Measurements from ENCODE around the gene MCF2L. TPM values are rescaled to one million over a fixed set of nuclear protein-coding genes. Genes with fewer than 3 reads are reported as not detected.

Gene MCF2L
- total RNA-seq, 2 experiments from 2014 or later = 1.6 to 2.8 TPM

DNA sequence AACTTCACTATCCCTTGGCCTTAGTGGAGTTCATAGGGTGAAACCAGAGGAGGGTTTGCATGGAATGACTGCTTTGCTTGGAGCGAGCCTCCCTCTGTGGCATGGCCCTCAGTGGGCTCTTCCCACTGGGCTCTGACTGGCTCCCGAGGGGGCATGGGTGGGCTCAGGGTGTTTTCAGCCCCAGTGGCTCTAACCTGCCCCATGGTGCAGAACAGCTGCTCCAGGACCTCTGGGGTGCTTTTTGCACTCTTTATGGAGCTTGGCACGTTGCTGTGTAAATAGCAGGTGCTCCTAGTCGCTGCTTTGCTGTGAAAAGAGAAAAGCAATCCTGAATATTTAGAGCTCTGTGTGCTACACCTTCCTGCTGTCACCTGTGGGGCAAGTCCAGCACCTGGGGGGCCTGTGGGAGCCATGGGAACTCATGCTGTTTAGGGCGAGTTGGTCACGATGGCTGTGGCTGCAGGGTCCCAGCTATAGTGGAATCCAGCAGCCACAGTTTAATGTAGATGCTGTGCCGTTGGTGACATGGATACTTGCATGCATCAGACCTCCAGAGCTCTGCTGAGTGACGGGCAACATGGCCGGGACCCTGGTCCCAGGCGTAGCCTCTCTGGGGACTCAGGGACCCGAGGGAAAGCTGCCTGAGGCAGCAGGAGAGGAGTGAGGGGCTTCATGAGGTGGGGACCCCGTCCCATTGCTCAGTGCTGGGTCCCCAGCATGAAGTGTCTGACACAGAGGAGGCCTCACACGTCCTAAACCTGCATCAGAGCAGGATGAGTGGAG is 14.3 kb upstream of the MCF2L start:
- DNase-seq (no peak), ATAC-seq (no peak)
- no peak overlapping the region for H3K4me3 Mint-ChIP-seq
- no peaks in the 10 kb centered on the region for H3K4me1 Mint-ChIP-seq
- CTCF ChIA-PET = no interaction called here
- no peaks in the 10 kb centered on the region for H3K9me3 Mint-ChIP-seq (ENCODE audit: low read depth)
- no peak overlapping the region for H3K27ac Mint-ChIP-seq
- no peaks in the 10 kb centered on the region for H3K36me3 Mint-ChIP-seq
- peaks cover 20% of the 10 kb centered on the region for H3K27me3 Mint-ChIP-seq

DNA sequence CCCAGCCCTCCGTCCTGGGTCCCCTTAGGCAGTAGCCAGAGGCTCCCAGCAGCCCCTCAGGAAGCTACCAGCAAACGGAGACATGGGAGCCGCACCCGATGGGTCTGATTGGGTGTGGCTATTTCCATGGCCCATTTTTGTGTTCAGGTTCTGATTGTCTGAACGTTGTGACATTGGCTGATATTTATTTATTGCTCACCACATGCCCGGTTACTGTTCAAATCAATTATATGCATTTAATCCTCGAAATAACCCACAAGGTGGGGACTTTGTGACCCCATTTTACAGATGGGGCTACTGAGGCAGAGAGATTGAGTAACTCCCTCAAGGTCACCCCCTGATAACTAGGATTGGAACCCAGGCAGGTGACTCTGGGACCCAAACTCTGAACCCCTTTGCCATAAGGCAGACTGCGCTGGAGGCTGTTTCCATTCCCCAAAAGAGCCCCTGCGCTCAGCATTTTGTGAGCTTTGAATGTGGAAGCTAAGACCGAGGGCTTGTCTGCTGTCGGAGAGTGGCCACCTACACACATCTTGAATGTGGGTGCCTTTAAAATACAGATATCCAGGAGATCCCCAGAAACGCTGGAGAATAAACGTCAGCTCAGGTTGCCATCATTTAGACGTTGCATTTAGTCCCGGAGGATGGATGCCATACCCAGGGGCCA is 13.6 kb upstream of the MCF2L start:
- DNase-seq (no peak), ATAC-seq (no peak)
- Mint-ChIP-seq H3K4me3 (no peak overlapping the region), H3K36me3 (no peaks in the 10 kb centered on the region), H3K9me3 (ENCODE audit: low read depth) (no peaks in the 10 kb centered on the region), H3K27ac (no peak overlapping the region), H3K4me1 (no peaks in the 10 kb centered on the region), H3K27me3 (peaks cover 14% of the 10 kb centered on the region)
- CTCF ChIA-PET = no interaction called here

DNA sequence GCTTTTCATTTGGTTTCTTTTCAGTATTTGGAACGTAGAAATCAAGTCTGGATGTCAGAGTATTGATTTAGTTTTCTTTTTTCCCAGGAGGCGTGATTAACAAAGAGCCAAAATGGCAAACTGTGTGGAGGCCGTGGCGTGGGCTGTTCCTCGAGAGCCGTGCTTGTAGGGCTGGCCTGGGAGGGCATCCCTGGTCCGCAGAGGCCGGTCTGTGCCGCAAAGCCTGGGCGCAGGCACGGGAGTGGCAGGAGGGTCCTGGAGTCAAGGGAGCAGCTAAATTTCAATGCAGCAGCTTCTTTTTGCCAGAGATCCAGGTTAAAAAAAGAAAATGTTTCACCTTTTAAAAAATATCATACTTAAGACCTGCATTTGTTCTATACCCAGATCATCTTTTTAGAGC is 13.1 kb upstream of the MCF2L start:
- no peaks in the 10 kb centered on the region for H3K9me3 Mint-ChIP-seq (ENCODE audit: low read depth)
- peaks cover 10% of the 10 kb centered on the region for H3K27me3 Mint-ChIP-seq
- DNase-seq (no peak), ATAC-seq (no peak)
- no peaks in the 10 kb centered on the region for H3K36me3 Mint-ChIP-seq
- H3K4me3 Mint-ChIP-seq = no peak overlapping the region
- CTCF ChIA-PET = no interaction called here
- no peak overlapping the region for H3K27ac Mint-ChIP-seq
- no peaks in the 10 kb centered on the region for H3K4me1 Mint-ChIP-seq

GRCh38 chr13:112956571-112957294 is 12.3 kb upstream of the MCF2L start:
- H3K9me3 Mint-ChIP-seq (ENCODE audit: low read depth) = no peaks in the 10 kb centered on the region
- peaks cover 7% of the 10 kb centered on the region for H3K27me3 Mint-ChIP-seq
- DNase-seq (no peak), ATAC-seq (no peak)
- H3K4me1 Mint-ChIP-seq = no peaks in the 10 kb centered on the region
- no peak overlapping the region for H3K4me3 Mint-ChIP-seq
- CTCF ChIA-PET = interaction anchor here (1.7 kb wide), 1 partner anchor 14 kb away, joined by 9 read pairs; no protein-coding TSS in a partner anchor
- no peak overlapping the region for H3K27ac Mint-ChIP-seq
- H3K36me3 Mint-ChIP-seq = no peaks in the 10 kb centered on the region

DNA sequence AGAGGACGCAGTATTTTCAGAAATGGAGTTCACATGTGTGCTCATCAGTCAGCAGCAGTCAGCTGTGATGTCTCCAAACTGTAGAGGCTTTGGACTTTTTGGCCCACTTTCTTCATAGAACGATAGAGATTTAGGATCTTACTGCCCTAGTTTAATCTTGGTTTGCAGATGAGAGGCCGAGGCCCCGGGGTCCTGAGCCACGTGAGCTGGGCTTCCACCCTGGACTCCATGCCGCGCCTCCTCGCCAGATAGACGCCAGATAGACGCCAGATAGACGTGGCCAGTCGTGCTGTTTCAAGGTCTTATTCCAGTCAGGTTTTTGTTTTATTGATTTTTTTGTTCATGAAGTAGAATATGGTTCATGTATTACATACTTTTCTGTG is 11.7 kb upstream of the MCF2L start:
- Mint-ChIP-seq H3K9me3 (ENCODE audit: low read depth) (no peaks in the 10 kb centered on the region), H3K4me1 (no peaks in the 10 kb centered on the region), H3K27ac (no peak overlapping the region), H3K36me3 (no peaks in the 10 kb centered on the region), H3K27me3 (peaks cover 3% of the 10 kb centered on the region), H3K4me3 (no peak overlapping the region)
- ATAC-seq = no peak
- DNase-seq = no peak
- CTCF ChIA-PET = interaction anchor here (1.4 to 1.7 kb wide), 2 partner anchors 14 to 72 kb away, joined by 3 to 9 read pairs; no protein-coding TSS in a partner anchor

- Mint-ChIP-seq H3K36me3 (no peaks in the 10 kb centered on the region), H3K4me3 (no peak overlapping the region), H3K27me3 (no peaks in the 10 kb centered on the region), H3K4me1 (no peaks in the 10 kb centered on the region), H3K27ac (no peak overlapping the region), H3K9me3 (ENCODE audit: low read depth) (no peaks in the 10 kb centered on the region)
- DNase-seq = no peak
- ATAC-seq = no peak
- CTCF ChIA-PET = interaction anchor here (1.4 to 1.7 kb wide), 2 partner anchors 16 to 71 kb away, joined by 3 to 9 read pairs; no protein-coding TSS in a partner anchor
Observed at GRCh38 chr13:112958127-112958989, 10.7 kb upstream of the MCF2L start.

GRCh38 chr13:112959206-112959605 is 9.8 kb upstream of the MCF2L start:
- DNase-seq = no peak
- Mint-ChIP-seq H3K27ac (no peak overlapping the region), H3K4me1 (no peaks in the 10 kb centered on the region), H3K9me3 (ENCODE audit: low read depth) (no peaks in the 10 kb centered on the region), H3K36me3 (no peaks in the 10 kb centered on the region), H3K27me3 (no peaks in the 10 kb centered on the region), H3K4me3 (no peak overlapping the region)
- CTCF ChIA-PET = no interaction called here
- no peak for ATAC-seq

DNA sequence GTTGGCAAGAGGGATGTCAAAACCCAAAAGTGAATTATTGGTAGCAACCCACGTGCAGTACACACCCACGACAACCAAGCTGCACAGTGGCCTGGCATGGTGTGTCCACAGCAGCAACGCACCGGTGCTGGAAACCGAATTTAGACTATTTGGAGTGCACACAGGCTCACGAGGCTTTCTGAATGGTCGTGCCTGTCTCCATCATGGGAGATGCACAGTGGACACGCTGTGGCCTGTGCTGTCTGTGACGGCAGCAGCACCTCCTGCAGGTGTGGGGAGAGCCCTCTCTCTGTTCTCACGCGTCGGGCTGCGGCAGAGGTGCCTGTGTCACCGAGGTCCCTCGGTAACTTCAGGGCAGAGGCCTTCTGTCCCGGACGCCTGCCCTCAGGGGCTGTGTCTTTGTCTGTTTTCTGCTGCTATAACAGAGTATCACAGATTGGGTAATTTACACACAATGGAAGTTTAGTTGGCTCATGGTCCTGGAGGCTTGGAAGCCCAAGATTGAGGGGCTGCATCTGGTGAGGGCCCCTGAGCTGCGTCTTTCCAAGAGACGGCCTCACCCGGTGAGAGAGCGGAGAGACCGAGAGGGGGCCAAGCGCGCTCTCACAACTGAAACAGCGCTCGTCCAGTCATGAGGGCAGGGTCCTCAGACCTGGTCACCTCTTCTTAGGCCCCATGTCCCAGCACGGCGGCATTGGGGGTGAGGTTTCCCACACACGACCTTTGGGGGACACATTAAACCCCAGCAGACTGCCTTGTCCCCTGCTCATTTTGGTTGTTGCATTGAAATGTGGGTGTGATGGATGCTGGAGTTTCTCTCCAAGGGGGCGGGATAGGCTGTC is 9.1 kb upstream of the MCF2L start:
- Mint-ChIP-seq H3K4me1 (no peaks in the 10 kb centered on the region), H3K4me3 (no peak overlapping the region), H3K9me3 (ENCODE audit: low read depth) (no peaks in the 10 kb centered on the region), H3K36me3 (no peaks in the 10 kb centered on the region), H3K27me3 (no peaks in the 10 kb centered on the region), H3K27ac (no peak overlapping the region)
- DNase-seq (no peak), ATAC-seq (no peak)
- CTCF ChIA-PET = no interaction called here

- Mint-ChIP-seq H3K36me3 (no peaks in the 10 kb centered on the region), H3K27ac (no peak overlapping the region), H3K9me3 (ENCODE audit: low read depth) (no peaks in the 10 kb centered on the region), H3K27me3 (peaks cover 2% of the 10 kb centered on the region), H3K4me3 (no peak overlapping the region), H3K4me1 (no peaks in the 10 kb centered on the region)
- DNase-seq (no peak), ATAC-seq (no peak)
- CTCF ChIA-PET = no interaction called here
Observed at GRCh38 chr13:112960706-112961105, 8.3 kb upstream of the MCF2L start.

DNA sequence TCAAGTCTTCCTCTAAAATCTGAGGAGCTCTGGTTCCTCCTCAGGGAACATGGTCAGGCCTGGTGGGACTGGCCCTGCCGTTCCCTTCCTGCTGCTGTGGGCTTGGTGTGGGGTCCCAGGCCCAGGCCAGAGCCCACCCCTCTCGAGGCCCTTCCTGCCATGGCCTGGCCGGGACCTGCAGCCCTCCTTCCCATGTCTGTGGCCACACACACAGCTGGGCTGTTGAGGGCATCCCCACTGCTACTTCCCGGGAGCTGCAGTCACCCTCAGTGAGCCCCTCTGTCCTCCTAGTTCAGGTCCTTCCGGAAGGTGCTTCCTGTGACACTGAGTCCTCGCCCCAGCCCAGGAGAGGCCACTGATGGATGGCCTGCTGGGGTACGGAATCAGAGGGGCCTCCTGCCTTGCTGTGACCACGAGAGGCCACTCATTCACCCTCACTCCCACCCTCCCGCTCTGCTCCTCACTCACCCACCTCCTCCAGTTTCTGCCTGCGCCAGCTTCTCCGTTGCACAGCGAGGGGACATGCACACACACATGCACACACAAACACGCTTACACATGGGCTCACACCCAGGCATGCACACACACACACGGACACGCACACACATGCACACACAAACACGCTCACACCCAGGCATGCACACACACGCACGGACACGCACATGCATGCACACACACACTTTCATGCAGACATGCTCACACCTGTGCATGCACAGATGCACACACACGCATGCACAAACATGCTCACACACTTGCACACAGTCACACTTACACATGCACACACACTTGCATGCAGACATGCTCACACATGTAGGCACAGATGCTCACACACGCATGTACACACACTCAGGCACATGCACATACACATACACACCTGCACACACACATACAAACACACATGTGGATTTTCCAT is 7.3 kb upstream of the MCF2L start:
- Mint-ChIP-seq H3K27ac (no peak overlapping the region), H3K4me3 (no peak overlapping the region), H3K27me3 (peaks cover 2% of the 10 kb centered on the region), H3K9me3 (ENCODE audit: low read depth) (no peaks in the 10 kb centered on the region), H3K36me3 (no peaks in the 10 kb centered on the region), H3K4me1 (no peaks in the 10 kb centered on the region)
- CTCF ChIA-PET = no interaction called here
- DNase-seq (no peak), ATAC-seq (no peak)

DNA sequence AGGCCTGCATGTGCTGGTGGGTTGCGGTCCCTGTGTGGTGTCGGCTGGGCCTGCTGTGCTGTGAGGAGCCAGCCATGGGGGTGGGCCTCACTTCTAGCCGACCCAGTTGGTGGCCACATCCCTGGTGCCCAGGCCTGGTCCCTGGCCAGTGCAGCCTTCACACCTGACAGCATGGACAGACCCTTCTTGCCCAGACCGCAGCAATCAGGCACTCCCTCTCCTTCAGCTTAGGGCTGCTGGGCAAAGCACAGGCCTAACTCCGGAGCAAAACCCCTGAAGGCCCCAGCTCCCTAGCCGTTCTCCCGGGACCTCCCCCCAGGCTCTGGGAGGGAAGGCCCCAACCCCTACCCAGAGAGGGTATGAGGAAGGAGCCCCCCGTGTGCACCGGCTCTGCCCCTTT is 6.6 kb upstream of the MCF2L start:
- DNase-seq (no peak), ATAC-seq (no peak)
- Mint-ChIP-seq H3K9me3 (ENCODE audit: low read depth) (no peaks in the 10 kb centered on the region), H3K36me3 (no peaks in the 10 kb centered on the region), H3K27ac (no peak overlapping the region), H3K4me3 (no peak overlapping the region), H3K4me1 (no peaks in the 10 kb centered on the region), H3K27me3 (peaks cover 2% of the 10 kb centered on the region)
- CTCF ChIA-PET = no interaction called here
